Esophagus muscularis mucosa (tissue), 4 donors: ENCODE measurements around the gene MRPS31.

Experiments
- EP300 ChIP-seq: sonication (generic); formaldehyde crosslinking; IDR thresholded peaks from one replicate; pipeline ENCODE4 v1.6.1; 2017; ENCODE audit warnings: antibody characterized with exemption
- POLR2A ChIP-seq: fragments of 450-650 bp; IDR thresholded peaks from one replicate; pipeline ENCODE4 v1.6.1; 2017; ENCODE audit warnings: antibody characterized with exemption, moderate library complexity, mild to moderate bottlenecking, low read depth
- TF ChIP-seq, protein P1 (sequence below), 3 experiments: fragments of 200-600 bp in 2 of 3; fragments of 450-650 bp in 1 of 3; sonication (generic) in 2 of 3; IDR thresholded peaks; one replicate each; pipeline ENCODE4 v1.5.1; 2017 to 2019; ENCODE audit warnings: antibody characterized with exemption in 3 of 3, mild to moderate bottlenecking in 2 of 3, moderate library complexity in 1 of 3

DNA sequence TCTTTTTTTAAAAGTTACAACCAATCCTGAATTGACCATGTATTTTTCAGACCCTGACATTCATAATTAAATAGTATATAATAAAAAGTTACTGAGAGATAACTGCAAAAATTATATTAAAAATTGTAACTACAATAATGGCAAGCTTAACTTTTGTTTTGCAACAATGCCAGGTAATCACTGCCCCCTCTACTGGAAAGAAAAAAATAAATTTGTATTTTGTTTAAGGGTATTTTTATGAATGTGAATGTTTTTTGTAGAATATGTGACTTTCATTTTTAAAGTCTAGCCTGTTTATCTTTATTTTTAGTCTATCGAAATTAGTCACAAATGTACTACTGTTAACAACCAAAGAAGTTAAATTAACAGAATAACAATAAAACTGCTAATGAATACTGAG lies 21.7 kb downstream of the MRPS31 start:
- TF ChIP-seq POLR2A (no peak), EP300 (no peak)
- TF ChIP-seq, protein P1, sequence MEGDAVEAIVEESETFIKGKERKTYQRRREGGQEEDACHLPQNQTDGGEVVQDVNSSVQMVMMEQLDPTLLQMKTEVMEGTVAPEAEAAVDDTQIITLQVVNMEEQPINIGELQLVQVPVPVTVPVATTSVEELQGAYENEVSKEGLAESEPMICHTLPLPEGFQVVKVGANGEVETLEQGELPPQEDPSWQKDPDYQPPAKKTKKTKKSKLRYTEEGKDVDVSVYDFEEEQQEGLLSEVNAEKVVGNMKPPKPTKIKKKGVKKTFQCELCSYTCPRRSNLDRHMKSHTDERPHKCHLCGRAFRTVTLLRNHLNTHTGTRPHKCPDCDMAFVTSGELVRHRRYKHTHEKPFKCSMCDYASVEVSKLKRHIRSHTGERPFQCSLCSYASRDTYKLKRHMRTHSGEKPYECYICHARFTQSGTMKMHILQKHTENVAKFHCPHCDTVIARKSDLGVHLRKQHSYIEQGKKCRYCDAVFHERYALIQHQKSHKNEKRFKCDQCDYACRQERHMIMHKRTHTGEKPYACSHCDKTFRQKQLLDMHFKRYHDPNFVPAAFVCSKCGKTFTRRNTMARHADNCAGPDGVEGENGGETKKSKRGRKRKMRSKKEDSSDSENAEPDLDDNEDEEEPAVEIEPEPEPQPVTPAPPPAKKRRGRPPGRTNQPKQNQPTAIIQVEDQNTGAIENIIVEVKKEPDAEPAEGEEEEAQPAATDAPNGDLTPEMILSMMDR (IDR thresholded peaks at IDR 0.05) = no peak
